Measurements from ENCODE around the gene DGUOK.

The DGUOK gene

GRCh38 chr2:73916666-73917065, 10.0 kb upstream of the DGUOK start:
- TF ChIP-seq, protein P1, sequence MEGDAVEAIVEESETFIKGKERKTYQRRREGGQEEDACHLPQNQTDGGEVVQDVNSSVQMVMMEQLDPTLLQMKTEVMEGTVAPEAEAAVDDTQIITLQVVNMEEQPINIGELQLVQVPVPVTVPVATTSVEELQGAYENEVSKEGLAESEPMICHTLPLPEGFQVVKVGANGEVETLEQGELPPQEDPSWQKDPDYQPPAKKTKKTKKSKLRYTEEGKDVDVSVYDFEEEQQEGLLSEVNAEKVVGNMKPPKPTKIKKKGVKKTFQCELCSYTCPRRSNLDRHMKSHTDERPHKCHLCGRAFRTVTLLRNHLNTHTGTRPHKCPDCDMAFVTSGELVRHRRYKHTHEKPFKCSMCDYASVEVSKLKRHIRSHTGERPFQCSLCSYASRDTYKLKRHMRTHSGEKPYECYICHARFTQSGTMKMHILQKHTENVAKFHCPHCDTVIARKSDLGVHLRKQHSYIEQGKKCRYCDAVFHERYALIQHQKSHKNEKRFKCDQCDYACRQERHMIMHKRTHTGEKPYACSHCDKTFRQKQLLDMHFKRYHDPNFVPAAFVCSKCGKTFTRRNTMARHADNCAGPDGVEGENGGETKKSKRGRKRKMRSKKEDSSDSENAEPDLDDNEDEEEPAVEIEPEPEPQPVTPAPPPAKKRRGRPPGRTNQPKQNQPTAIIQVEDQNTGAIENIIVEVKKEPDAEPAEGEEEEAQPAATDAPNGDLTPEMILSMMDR (IDR thresholded peaks at IDR 0.05; ENCODE audit: insufficient read depth, low read depth, low read length, missing control alignments), result no peak
- no peak for DNase-seq (ENCODE audit: low read depth)
- no peak overlapping the region for H3K4me3 ChIP-seq (ENCODE audit: low read depth, low read length)

DNA sequence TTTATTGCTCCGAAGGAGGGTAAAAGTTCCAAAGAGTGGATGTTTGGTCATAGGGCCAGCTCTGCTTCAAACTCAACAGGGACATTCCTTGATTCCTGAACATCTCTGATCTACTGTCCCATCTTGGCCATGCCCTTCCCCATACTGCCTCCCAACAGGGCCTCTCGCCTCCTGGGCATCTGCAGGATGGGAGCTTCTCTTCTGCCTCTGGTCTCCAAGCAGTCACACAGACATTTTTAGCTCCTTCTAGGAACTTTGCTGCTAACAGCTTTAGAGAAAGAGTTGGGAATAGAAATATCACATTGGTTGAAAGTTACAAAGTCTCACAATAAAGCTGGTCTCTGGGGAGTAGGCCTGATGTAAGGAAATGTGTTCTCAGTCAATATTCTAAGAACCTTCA, 9.4 kb upstream of the DGUOK start:
- no peak overlapping the region for H3K4me3 ChIP-seq (ENCODE audit: low read depth, low read length)
- DNase-seq (ENCODE audit: low read depth), result no peak
- TF ChIP-seq, protein P1 (IDR thresholded peaks at IDR 0.05; ENCODE audit: insufficient read depth, low read depth, low read length, missing control alignments), result no peak

DNA sequence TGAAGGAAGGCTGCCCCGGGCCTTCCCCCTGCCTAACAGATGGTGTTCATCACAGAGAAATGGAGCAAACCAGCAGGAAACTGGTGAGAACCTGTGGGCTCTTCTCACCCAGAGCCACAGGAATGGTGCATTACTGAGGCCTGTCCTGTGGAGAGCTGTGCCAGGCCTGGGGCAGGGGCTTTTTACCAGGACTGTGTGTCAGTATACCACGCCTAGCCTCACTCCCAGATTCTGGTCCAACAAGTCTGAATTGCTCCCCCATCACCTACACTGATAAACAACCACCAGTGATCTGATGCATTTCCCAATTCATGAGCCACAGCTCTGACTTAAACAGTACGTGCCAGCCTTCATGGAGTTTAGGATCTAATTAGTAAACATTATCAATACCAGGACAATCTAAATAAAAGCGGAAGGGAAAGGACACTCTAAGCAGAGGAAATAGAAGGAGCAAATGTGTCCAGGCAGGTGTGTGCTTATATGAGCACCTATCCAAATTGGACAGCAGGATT, 8.9 kb upstream of the DGUOK start:
- peak; percentile 17 for DNase-seq (ENCODE audit: low read depth)
- TF ChIP-seq, protein P1 (IDR thresholded peaks at IDR 0.05; ENCODE audit: insufficient read depth, low read depth, low read length, missing control alignments), result no peak

DNA sequence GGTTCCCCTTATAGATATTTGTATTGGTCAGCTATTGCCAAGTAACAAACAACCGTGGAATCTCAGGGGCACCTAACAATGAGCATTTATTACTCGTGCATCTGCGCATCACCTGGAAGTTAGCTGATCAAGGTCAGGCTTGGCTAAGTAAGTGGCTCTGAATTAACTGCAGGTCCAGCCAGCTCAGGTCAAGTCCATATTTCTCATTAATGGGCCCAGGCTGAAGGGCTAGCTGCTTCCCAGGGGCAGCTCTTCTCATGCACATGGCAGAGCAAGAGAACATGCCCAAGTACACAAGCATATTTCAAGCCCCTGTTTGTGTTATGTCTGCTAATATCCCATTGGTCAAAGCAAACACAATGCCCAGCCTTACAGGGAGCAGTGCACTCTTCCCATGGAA, 7.8 kb upstream of the DGUOK start:
- TF ChIP-seq, protein P1 (IDR thresholded peaks at IDR 0.05; ENCODE audit: insufficient read depth, low read depth, low read length, missing control alignments), result no peak
- no peak overlapping the region for H3K4me3 ChIP-seq (ENCODE audit: low read depth, low read length)
- no peak for DNase-seq (ENCODE audit: low read depth)

More for the DNA sequence above, 8.9 kb upstream of the DGUOK start:
- H3K4me3 ChIP-seq (ENCODE audit: low read depth, low read length), result no peak overlapping the region

DNA sequence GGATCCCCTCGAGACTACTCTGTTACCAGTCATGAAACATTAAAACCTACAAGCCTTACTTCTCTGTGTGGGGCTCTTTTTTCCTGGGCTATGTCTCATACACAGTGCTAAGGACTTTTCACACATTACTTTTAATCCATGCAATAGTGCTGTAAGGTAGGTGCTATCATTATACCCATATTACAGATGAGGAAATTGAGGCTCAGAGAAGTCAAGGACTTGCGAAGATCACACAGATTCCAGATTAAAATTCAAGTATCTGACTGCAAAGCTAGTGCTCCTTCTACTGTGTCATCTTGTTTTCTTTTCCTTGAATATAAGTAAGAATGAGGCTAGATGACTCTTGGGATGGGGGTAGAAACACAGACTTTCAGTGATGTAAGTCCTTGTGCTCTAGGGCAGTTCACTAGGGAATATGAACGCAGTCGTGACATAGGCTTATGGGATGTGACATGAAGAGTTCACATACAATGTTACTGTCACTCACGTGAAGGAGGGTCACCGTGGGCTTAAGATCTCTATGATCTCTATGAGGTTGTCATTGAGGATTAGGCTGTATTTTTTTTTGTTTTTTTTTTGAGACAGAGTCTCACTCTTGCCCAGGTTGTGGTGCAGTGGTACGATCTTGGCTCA, 7.0 kb upstream of the DGUOK start:
- no peak overlapping the region for H3K4me3 ChIP-seq (ENCODE audit: low read depth, low read length)
- TF ChIP-seq, protein P1 (IDR thresholded peaks at IDR 0.05; ENCODE audit: insufficient read depth, low read depth, low read length, missing control alignments), result no peak
- DNase-seq (ENCODE audit: low read depth), result no peak

DNA sequence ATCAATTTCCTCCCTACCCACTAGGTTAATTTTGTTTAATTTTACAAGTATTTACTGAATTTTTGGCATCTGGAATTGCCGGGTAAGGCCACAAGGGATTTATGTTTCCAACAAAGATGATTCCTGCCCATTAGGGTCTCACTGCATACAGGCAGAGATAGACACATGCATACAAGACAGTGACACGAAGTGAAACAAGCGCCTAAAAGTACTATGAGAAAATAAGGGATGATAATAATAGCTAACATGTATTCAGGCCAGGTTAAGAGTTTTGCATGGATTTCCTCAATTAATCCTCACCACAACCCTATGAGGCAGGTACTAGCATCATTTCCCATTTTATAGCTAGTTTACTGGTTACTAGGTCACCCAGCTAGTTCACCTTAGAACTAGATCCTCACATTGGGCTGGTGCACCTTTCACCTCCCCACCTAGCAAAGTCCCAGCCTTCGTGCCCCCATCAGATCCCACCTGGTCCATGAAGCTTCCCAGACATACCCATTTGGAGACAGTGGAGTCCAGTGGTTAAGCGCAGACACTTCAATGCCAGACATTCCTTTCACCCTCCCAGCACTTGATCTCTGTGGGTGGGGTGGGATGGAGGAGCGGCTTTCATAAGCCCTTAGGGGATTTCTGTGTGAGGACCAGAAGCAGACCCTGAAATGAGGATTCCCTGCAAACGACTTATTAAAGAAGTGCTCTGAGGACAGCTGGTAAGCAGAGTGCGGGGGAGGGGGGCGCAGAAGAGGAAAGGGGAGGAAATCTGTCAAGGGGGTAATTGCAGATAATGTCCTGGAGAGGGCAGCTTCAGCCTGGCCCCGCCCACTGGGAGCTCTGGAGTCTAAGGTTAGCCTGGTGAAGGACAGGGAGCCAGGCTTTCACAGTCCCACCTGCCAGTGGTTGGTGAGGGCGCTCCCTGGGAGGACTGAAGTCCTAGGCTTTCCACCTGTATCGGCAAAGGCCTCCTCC, 5.8 kb upstream of the DGUOK start:
- TF ChIP-seq, protein P1 (IDR thresholded peaks at IDR 0.05; ENCODE audit: insufficient read depth, low read depth, low read length, missing control alignments), result peak; percentile 32
- no peak overlapping the region for H3K4me3 ChIP-seq (ENCODE audit: low read depth, low read length)
- peak; percentile 42 for DNase-seq (ENCODE audit: low read depth)

Measured in GM12865 (cell line).